NCI-H2196 treated with DMSO at 0.1 percent for 48 hours (cell line): ENCODE measurements around the gene PDK3.

ENCODE experiments used
- DNase-seq: peaks from one replicate; lab custom pipeline; 2025; ENCODE audit not compliant: unreplicated experiment; lab: John Stamatoyannopoulos, UW

PDK3 gene

GRCh38 chrX:24464836-24465531 is at the start of gene PDK3:
Gene PDK3 (plus strand): TSS chrX:24465286. CDS start chrX:24465456, 170 bp downstream.
- DNase-seq = peak; percentile 69

DNA sequence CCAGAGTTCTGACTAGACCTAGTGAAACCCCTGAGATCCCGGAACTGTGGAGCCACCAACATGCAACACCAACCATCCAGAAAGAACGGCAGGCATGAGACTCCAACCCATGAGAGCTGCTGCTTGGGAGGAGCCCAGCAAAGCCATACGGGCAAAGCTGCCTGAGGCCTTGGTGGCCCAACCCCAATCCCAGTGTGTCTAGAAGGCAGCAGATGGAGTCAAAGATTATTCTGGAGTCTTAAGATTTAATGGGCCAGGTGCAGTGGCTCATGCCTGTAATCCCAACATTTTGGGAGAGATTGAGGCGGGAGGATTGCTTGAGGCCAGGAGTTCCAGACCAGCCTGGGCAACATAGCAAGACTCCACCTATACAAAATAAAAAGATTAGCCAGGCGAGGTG is 49.2 kb upstream of the PDK3 start:
- DNase-seq = no peak

GRCh38 chrX:24423960-24424359 is 41.1 kb upstream of the PDK3 start:
- no peak for DNase-seq

DNA sequence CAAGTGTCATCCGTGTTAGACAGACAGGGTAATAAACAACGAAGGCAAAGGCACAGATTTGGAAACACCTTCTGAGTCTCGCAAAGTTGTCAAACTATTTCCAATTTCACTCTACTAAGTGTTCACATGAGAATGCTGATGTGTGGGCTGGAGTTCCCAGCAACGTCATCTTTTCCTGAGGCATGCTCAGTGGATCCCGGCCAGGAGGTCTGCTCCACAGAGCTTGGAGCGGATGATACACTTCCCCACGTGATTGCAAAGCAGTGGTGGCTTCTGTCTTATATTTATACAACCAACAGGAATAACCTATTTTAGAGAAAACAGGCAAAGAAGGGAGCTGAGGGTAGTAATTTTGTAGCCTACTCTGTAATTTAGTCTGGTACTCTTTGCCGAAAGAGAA is 40.1 kb upstream of the PDK3 start:
- DNase-seq = no peak

DNA sequence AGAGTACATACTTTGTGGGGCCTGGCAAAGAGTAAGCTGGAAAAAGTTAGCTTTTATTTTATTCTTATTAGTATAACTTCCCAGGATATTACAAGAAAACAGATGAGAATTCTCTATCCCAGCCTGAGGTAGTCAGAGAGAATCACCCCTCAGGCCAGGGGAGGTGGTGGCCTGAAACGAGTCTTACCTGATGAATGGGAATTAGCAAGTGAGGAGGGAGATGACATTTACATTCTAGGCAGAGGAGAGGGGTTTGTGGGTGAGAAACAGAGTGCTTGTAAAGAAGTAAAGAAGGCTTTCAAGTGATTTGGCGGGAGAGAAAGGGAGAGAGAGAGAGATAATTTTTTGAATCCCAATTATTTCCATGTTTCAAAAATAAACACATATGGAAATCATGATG is 39.3 kb upstream of the PDK3 start:
- no peak for DNase-seq

GRCh38 chrX:24426340-24426913 is 38.7 kb upstream of the PDK3 start:
- no peak for DNase-seq

- DNase-seq = no peak
Measured at GRCh38 chrX:24426921-24427746, 38.0 kb upstream of the PDK3 start.

- no peak for DNase-seq
Measured at GRCh38 chrX:24427747-24428019, 37.4 kb upstream of the PDK3 start.

DNA sequence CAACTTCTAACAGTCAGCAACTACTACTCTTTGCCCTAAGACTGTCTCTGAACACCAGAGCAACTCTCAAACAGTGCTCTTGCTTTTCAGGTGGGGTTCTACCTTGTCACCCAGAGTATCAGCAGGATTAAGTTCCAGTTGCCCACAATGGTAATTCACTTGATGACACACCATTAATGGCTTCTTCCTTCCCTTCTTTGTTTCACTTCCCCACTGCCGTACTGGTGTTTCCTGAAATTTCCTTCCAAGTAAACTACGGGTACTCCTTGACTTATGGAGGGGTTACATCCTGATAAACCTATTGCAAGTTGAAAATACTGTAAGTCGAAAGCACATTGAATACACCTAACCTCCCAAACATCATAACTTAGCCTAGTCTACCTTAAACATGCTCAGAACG is 36.6 kb upstream of the PDK3 start:
- DNase-seq = no peak

- no peak for DNase-seq
Measured at GRCh38 chrX:24435060-24435459, 30.0 kb upstream of the PDK3 start.

DNA sequence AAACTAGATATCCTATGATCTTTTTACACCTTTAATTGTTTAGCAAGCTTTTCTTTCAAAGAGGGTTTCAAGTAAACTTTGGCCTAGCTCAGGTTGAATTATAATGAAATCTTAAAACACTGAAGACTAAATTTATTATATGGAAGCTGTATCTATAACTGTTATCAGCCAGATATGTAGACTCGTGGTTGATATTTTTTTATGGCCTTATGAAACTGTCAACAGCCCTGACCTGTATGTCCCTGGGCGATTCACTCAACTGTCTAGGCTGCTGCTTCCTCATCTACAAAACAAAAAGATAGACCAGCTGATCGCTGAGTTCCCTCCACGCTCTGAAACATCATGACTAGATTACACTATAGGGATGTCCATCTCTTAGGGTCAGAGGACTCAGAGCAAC is 21.2 kb upstream of the PDK3 start:
- no peak for DNase-seq

- DNase-seq = no peak
Measured at GRCh38 chrX:24444645-24445044, 20.4 kb upstream of the PDK3 start.

GRCh38 chrX:24448762-24449250 is 16.3 kb upstream of the PDK3 start:
- no peak for DNase-seq

DNA sequence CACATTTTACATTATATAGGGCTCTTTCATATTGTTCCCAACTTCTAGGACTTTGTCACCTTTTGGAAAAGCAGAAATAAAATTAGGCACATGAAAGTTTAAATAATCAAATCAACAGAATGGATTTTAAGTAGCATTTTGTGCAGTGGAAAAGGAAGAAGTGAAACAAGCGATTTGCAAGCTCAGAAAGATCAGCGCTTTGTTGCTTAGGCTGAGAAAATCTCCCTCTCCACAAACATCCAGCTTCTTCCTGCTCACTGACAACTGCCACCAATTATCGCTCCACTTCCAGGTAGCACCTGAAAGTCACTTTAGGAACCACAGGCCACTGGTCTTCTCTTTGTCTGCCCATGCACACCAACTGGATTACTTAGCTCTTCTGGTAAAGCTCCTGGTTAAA is 2.0 kb upstream of the PDK3 start:
- no peak for DNase-seq

DNA sequence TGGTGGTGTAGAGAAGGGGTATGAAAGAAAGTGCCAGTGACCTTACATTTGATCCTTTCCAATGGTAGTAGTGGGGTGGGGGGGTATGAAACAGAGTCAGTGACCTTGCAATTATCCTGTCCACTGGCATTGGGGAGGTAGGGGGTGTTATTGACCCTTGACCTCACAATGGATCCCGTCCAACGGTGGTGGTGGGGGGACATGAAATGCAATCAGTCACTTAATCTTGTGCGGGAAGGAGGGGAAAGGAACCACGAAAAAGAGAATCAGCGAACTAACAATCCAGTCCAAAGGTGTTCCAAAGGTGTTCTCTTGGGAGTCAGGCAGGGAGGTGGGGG is 619 bp upstream of the PDK3 start:
- DNase-seq = no peak

GRCh38 chrX:24465532-24465865 is 413 bp downstream of the PDK3 start:
- no peak for DNase-seq

- DNase-seq = no peak
Measured at GRCh38 chrX:24466025-24466424, 939 bp downstream of the PDK3 start.

DNA sequence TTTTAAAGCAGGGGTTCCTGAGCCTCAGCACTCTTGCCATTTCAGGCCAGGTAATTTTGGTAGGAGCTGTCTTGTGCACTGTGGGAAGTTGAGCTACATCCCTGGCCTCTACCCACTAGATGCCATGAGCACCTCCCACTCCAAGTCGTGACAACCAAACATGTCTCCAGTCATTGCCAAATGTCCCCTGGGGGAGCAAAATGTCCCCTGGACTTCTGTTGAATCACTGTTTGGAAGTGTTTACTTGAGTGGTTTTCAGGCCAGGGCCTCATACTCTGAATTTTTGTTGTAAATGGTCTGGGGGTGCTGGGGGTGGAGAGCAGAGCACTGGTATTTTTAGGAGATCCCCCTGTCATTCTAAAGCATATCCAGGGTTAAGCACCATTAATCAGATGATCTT is 3.2 kb downstream of the PDK3 start:
- no peak for DNase-seq

DNA sequence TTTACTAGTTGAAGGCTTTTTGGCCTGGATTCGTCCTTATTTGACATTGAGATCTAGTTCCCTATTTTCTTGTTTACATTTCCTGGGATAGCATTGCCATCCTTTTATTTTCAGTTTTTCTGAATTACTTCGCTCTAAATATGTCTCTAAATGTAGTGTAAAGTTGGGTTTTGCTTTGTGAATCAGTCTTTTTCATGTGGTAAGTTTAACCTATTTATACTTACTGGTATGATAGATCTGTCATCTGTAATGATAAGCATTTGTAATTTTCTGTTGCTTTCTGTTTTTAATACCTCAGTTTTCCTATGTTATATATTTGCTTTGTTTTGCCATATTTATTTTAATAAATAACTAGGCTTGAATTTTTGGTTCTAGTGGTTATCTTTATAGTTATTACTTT is 6.7 kb downstream of the PDK3 start:
- no peak for DNase-seq

- DNase-seq = no peak
Measured at GRCh38 chrX:24475480-24475879, 10.4 kb downstream of the PDK3 start.

DNA sequence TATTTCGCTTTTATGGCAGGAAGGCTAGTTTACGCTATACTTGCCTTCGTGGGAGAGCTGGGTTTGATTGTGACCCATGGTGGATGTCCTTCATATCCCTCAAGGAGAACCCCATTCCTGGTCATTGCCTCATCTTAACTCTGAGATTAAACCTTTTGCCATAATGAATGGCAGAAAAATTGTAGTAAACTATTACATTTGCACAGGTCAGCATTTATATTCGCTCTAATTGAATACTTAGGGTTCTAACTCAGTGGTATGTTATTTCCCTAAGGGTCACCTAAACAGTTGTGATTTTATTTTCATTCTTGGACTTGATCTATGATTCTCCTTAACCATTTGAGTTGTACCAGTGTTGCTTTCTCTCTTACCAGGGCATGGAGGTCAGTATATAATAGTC is 13.4 kb downstream of the PDK3 start:
- no peak for DNase-seq

DNA sequence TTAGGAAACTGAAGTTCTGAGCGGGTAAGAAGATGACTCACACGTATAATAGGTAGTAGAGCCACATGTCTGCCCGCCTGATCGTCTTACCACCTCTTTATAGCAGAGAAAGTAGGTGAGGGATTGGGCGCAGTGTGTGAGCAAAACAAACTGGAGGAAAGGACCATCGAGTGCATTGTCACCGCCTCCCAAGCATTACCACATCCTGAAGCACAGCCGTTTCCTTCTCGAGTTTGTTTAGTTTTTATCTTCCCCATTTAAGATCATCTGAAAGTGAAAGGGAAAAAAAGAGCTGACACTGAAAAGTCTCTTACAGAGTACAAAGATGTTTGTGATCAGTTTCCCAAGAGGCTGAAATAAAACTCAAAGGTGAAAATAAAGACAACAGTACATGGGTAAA is 14.8 kb downstream of the PDK3 start:
- DNase-seq = peak; percentile 55
